Measurements from ENCODE around the gene TBC1D19. TPM values are rescaled to one million over a fixed set of nuclear protein-coding genes. Genes with fewer than 3 reads are reported as not detected.

Gene TBC1D19
- total and polyA plus RNA-seq, 9 of the 15 experiments (the other 6 are each of a cell fraction or from before 2014, with no cell fraction given), result 0.73 to 5.6 (median 3.7) TPM

- TF ChIP-seq ZBTB49 (CRISPR knock-in tag; IDR thresholded peaks at IDR 0.05; ENCODE audit: borderline replicate concordance) (no peak), ELK1 (CRISPR knock-in tag; IDR thresholded peaks at IDR 0.05) (no peak), PTRF (tag; IDR thresholded peaks at IDR 0.05) (no peak), TRIM24 (IDR thresholded peaks at IDR 0.05) (peak; percentile 84 to 87), CBFA2T2 (conservative IDR thresholded peaks at IDR 0.05) (peak; percentile 89), RBBP5 (IDR thresholded peaks at IDR 0.05; ENCODE audit: borderline replicate concordance, insufficient read depth, low read length, poor library complexity, severe bottlenecking) (no peak), RBM22 (IDR thresholded peaks at IDR 0.05; ENCODE audit: low read depth, low read length, poor library complexity, severe bottlenecking) (no peak), EP300 (IDR thresholded peaks at IDR 0.05; ENCODE audit: low read length) (peak; percentile 89), ETV1 (tag; conservative IDR thresholded peaks at IDR 0.05; ENCODE audit: low read depth) (no peak), NCOR1 (IDR thresholded peaks at IDR 0.05) (peak; percentile 91), ZNF165 (CRISPR knock-in tag; IDR thresholded peaks at IDR 0.05; ENCODE audit: borderline replicate concordance) (no peak), SPI1 (IDR thresholded peaks at IDR 0.05; ENCODE audit: borderline replicate concordance, low read depth, low read length) (no peak), BRD9 (IDR thresholded peaks at IDR 0.05; ENCODE audit: low read depth, partially characterized antibody) (peak; percentile 54), NR1H2 (CRISPR knock-in tag; IDR thresholded peaks at IDR 0.05) (no peak)
- TF ChIP-seq, protein P1, sequence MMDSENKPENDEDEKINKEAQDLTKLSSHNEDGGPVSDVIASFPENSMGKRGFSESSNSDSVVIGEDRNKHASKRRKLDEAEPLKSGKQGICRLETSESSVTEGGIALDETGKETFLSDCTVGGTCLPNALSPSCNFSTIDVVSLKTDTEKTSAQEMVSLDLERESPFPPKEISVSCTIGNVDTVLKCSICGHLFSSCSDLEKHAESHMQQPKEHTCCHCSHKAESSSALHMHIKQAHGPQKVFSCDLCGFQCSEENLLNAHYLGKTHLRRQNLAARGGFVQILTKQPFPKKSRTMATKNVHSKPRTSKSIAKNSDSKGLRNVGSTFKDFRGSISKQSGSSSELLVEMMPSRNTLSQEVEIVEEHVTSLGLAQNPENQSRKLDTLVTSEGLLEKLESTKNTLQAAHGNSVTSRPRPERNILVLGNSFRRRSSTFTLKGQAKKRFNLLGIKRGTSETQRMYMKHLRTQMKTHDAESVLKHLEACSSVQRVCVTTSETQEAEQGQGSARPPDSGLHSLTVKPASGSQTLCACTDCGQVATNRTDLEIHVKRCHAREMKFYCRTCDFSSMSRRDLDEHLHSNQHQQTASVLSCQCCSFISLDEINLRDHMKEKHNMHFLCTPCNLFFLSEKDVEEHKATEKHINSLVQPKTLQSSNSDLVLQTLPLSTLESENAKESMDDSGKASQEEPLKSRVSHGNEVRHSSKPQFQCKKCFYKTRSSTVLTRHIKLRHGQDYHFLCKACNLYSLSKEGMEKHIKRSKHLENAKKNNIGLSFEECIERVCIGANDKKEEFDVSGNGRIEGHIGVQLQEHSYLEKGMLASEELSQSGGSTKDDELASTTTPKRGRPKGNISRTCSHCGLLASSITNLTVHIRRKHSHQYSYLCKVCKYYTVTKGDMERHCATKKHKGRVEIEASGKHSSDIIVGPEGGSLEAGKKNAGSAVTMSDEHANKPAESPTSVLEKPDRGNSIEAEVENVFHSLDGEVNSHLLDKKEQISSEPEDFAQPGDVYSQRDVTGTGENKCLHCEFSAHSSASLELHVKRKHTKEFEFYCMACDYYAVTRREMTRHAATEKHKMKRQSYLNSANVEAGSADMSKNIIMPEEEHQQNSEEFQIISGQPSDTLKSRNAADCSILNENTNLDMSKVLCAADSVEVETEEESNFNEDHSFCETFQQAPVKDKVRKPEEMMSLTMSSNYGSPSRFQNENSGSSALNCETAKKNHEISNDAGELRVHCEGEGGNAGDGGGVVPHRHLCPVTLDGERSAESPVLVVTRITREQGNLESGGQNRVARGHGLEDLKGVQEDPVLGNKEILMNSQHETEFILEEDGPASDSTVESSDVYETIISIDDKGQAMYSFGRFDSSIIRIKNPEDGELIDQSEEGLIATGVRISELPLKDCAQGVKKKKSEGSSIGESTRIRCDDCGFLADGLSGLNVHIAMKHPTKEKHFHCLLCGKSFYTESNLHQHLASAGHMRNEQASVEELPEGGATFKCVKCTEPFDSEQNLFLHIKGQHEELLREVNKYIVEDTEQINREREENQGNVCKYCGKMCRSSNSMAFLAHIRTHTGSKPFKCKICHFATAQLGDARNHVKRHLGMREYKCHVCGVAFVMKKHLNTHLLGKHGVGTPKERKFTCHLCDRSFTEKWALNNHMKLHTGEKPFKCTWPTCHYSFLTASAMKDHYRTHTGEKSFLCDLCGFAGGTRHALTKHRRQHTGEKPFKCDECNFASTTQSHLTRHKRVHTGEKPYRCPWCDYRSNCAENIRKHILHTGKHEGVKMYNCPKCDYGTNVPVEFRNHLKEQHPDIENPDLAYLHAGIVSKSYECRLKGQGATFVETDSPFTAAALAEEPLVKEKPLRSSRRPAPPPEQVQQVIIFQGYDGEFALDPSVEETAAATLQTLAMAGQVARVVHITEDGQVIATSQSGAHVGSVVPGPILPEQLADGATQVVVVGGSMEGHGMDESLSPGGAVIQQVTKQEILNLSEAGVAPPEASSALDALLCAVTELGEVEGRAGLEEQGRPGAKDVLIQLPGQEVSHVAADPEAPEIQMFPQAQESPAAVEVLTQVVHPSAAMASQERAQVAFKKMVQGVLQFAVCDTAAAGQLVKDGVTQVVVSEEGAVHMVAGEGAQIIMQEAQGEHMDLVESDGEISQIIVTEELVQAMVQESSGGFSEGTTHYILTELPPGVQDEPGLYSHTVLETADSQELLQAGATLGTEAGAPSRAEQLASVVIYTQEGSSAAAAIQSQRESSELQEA (IDR thresholded peaks at IDR 0.05; ENCODE audit: low read depth), result no peak
- TF ChIP-seq, protein P2, sequence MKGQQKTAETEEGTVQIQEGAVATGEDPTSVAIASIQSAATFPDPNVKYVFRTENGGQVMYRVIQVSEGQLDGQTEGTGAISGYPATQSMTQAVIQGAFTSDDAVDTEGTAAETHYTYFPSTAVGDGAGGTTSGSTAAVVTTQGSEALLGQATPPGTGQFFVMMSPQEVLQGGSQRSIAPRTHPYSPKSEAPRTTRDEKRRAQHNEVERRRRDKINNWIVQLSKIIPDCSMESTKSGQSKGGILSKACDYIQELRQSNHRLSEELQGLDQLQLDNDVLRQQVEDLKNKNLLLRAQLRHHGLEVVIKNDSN (CRISPR knock-in tag; IDR thresholded peaks at IDR 0.05), result no peak
These were observed 117.9 kb downstream of the TBC1D19 start (continued) for GRCh38 chr4:26701786-26702227.
